LoVo (cell line): ENCODE data around the gene CYYR1.
A peak's percentile ranks its signal among the peaks of the same experiment; 100 is the strongest.

Experiments used
- DNase-seq: peaks from one replicate; pipeline ENCODE4 v3.0.0-alpha.2; 2016; ENCODE audit warnings: low spot score

The CYYR1 gene

DNA sequence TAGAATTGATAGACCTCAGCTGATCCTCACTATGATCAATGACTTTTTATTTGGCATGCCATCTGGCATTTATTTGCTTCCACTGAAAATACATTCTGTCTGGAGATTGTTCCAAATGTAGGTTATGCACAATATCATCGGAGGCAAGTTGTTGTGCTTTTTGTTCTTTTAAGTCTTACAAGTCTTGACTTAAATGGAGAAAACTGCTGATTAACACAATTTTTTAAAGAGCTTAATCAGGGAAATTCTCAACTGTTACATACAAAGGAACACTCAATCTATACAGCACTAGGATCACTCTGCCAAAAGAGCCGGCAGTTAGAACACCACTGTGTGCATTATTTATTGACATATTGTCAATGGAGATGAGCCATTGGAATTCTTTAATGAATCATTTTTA is 19.2 kb downstream of the CYYR1 start:
- DNase-seq: no peak

DNA sequence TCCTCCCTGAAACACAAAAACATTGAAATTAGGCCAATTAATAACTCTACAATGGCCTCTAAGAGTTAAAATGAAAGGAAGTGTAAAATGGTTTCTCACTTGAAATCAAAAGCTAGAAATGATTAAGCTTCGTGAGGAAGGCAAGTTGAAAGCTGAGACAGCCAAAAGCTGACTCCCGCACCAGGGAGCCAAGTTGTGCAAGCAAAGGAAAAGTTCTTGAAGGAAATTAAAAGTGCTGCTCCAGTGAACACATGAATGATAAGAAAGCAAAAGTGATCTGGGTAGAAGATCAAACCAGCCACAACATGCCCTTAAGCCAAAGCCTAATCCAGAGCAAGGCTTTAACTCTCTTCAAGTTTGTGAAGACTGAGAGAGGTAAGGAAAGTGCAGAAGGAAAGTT is 22.8 kb downstream of the CYYR1 start:
- no peak for DNase-seq

DNA sequence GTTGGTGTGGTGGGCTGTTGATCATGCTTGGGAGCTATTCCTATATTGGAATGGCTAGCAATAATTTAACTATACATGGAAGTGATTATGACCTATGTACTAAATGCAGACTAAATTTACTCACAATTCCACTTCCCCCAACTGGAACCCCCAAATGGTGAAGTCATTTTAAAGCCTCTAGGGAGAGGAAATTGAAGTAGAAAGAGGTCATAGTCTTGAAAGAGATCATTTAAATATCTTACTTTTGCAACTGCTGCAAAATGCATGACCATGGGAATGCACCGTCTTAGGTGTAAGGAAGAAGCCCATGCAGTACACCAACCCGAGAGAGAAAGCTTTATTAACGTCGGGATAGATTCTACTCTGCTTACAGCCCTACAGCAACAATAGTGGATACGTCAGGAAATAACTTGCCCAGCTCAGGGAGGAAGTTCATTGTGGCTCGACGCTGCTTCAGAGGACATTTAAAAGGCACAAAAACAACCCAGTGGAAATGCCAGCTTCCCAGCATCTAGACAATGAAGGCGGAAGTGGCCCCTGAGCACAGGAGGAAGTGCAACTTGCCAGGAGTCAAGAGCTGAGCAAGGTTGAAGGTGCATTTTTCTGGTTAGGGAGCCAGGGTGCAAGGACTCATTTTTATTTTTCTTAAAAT is 26.5 kb downstream of the CYYR1 start:
- no peak for DNase-seq

DNA sequence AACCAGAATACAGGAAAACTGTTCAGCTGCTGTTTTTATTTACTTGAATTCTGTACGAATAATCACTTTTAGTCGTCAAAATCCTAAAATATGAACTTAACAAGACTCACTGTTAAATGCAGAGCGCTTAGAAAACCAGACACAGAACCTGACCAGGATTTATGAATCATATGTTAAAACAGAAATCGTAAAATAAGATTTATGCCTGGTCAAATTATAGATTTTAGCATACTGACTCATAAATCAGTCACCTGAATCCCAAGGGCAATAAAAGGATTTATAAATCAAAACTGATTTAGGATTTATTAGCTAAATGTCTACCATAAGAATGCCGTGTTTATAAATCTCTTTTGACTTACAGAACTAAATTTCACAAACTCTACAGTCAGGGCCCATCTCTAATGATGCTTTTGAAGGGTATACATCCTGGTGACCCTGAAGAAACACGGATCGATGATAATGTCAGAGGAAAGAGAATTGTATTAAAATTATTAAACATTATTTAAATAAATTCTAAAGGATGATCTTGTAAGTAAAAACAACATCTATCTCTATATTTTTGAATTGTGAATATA is 28.8 kb downstream of the CYYR1 start:
- no peak for DNase-seq

DNA sequence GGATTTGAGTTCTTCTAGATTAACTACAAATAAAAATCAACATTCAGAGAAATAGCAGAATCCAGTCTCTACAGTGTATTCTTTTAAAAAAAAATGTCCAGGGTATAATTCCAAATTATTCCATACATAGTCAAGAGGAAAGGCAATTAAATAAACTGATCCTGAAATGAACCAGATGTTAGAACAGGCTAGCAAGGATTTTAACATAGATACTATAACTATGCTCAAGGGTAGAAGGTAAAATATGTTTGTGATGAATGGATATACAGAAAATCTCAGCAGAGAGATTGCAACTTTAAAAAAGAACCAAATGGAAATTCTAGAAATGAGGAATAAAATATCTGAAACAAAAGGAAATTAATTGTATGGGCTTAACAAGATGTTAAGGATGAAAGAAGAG is 32.4 kb downstream of the CYYR1 start:
- no peak for DNase-seq

DNA sequence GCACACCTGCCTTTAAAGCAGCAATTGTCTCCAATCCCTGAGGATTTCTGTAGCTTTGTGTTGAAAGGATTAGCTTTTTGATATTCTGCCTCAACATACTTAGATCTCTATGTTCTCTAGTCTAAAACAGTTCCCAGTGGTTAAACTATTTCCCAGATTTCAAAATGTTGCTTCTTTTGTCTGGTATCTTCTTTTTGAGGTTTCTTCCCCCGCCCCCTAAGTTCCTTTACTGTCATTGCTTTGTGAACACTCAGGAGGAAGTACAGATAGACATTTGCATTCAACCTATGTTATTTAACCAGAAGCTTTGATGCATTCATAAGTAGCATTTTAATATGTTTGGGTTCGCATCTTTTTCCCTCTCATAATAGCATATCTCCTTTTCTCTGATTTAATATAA is 33.5 kb downstream of the CYYR1 start:
- no peak for DNase-seq

DNA sequence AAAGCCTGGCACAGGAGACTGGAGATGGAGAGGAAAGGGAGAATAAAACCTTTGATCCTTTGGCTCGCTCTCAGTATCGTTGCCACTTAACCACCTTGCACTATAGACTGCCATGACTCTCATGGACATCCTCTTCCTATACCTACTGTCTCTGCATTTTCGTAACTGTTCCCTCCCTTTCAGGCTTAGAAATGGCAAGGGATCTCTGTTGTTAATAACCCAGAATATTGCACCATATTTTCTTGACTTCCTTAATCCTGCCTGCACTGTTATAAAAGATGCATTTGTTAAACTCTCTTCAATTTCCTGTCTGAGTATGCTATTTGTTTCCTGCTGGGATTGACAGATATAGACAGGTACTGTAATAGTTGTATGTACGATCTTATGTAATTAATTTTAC is 38.6 kb downstream of the CYYR1 start:
- no peak for DNase-seq

DNA sequence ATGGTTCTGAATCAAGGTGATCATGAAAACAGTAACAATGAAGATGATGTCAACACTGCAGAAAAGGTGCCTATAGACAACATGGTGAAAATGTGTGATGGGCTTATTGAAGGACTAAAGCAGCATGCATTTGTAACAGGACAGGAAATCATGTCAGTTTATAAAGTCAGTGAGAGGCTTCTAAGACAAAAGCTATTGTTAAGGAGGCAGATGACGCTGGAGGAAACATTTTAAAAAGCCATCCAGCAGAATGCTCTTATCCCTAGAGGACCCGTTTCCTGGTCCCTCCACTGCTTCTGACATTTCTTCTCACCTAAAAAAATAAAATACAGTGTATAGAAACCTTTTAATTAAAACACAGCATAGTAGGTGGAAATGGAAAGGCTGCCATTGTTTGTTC is 40.9 kb downstream of the CYYR1 start:
- no peak for DNase-seq

DNA sequence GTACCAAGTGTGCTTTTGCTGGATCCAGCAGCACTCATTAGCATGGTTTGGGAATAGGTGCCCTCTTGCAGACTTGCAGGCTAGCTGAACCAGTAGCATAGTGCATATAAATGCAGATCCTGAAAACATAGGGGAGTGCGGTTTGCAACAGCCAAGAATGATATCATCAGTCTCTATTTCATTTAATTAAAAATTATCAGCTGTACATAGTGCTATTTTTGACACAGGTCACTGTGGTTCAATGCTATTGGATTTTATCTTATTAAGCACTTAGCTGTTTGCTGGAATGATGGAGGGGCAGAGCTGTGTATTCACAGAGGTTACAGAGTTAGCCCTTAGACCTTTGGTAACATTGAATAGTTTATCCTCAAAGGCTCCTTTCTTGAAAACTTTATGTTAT is 43.6 kb downstream of the CYYR1 start:
- DNase-seq: no peak

DNA sequence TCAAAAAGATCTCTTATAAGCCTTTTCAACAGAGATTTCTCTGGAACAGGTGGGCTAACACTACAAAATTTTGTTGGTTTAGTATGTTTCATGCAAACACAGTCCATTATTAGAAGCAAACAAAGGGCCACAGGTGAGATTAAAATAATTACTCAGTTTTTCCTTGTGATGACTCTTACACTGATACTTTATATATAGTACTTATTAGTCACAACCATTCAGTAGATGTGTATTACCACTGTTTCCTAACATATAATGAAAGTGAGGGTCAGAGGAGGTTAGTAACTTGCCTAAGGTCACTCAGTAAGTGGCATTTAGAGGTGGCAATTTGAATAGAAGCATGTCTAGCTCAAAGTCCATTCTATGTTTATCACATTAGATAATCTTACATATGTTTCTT is 44.2 kb downstream of the CYYR1 start:
- no peak for DNase-seq

DNA sequence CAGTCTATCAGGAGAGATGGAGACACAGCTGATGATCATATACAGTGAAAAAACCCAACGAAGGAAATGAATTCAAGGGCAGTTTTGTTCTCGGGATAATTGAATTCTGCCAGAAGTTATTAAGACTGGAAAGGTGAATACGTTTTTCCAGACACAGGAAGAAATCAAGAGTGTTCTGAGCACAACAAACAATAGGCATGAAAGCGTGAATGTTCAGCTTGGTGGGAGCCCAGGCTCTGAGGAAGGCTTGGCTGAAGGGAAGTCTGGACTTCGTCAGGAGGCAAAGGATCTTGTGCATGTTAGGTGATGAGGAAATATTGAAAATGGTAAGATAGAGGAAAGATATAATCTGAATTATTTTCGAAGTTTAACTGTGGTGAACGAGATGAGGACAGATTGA is 50.4 kb downstream of the CYYR1 start:
- DNase-seq: no peak

DNA sequence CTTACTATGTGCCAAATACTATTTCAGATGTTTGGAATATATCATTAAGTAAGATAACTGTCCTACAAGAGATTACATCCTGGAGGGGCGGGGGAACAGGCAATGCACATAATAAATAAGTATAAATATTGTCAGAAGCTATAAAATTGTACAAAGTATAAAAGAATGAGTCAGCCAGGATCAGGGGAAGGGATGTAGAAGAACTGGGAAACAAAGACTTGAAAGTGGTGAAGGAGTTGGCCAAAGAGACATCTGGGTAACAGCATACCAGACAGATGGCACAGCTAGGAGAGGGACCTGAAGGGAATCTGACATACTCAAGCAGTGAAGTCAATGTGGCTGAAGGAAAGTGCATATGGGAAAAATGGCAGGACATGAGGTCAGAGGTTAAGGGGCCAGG is 53.9 kb downstream of the CYYR1 start:
- no peak for DNase-seq

DNA sequence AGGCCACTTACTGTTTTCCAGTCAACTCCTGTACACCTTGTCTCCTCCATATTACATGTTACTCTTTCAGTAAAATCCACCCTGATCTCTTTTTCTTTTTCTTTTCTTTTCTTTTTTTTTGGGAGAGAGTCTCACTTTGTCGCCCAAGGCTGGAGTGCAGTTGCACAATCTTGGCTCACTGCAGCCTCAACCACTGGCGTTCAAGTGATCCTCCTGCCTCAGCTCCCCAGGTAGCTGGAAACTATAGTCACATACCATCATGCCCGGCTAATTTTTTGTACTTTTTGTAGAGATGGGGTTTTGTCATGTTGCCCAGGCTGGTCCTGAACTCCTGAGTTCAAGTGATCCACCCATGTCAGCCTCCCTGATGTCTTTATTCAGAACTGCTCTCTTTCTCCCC is 57.8 kb downstream of the CYYR1 start:
- no peak for DNase-seq

DNA sequence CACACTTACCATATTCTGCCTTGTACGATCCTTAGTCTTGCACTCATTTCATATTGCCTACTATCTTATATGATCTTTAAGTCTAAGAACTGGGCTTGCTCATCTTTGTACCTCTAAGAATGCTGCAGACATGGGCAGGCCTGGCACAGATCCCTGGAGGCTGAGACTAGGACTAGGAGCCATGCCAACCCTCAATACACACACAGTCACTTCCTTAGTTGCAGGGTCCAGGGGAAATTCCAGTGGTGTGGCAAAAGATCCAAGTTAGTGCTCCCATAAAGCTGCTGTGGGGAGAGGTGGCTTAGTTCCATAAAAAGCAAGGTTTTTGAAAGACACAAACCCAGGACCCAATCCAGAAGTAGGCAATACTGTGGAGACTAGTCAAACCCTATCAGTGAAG is 59.9 kb downstream of the CYYR1 start:
- DNase-seq: no peak

DNA sequence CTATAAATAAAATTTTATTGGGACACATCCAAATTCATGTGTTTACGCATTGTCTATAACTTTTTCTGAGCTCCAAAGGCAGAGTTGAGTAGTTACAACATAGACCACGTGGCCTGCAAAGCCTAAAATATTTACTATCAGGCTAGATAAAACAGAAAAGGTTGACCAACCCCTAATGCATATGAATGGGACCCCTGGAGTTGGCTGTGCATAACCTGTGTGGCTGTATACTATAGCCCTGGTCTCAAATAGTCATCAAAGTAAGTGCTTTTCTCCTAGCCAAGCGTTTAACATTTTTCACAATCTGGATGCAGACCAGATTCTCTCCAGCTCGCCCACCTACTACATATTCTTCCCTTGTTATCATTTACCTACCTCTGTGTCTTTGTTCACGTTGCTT is 60.4 kb downstream of the CYYR1 start:
- no peak for DNase-seq

DNA sequence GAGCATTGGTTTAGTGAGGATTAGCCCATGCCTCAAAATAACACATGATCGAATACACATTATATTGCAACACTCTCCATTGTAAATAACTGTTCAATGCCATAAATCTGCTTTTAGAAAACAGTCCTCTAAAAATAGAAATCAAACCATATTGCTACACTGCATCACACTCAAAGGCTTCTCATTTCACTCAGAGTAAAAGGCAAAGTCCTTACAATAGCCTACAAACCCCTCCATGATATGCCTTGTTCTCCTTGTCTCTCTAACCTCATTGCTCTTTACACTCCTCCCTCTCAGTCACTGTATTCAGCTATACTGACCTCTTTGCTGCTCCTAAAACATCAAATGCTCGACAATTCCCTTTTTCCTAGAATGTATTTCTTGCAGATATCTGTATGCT is 64.2 kb downstream of the CYYR1 start:
- no peak for DNase-seq

DNA sequence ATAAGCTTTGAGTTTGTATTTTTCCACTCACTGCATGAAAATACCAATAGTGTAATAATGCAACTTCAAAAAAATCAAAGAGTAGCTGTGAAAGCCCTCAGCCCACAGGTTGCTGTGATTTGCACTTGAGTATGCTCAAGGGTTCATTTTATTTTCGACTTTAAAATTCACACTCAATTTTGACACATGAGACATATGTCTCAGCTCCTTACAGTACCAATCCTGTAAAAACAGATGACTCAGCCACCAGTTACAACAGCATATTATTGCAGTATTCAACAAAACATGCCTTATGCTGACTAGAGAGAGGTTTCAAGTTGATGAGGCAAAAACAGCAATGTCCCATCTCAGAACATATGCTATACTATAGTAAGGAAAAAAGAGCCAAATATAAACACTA is 66.1 kb downstream of the CYYR1 start:
- no peak for DNase-seq

DNA sequence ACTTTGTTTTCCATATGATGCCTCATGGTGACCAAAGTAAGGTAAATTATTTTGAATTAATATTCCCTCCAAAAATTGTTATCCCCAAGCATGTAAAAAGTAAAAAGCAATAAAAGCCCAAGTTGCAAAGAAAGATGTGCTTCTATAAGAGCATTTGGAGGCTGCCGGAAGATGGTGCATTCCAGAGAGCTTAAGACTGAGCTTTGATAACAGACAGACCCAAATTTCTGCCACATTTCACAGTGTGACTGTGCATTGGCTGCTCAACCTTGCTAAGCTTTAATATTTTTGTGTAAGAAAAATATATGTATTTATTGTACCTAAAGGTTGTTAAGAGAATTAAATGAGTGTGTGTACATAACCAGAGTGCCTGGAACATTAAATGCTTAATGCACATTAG is 67.9 kb downstream of the CYYR1 start:
- DNase-seq: no peak

DNA sequence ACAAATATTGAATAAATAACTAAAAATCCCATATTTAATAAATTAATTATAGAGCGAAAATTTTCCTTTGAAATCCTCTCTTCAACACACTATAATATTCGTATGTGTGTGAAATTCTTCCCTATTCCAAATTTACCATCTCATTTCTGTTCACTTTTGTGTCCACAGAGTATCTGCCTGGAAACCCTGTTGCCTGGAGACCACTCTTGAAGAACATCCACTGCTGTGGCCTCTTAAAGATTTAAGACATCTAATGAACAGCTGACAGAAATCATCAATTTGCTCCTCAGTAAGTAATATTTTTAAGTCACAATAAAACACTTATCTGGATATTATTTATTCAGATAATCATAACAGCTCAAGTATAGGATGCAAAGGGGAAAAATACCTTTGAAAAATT is 69.7 kb downstream of the CYYR1 start:
- DNase-seq: no peak

DNA sequence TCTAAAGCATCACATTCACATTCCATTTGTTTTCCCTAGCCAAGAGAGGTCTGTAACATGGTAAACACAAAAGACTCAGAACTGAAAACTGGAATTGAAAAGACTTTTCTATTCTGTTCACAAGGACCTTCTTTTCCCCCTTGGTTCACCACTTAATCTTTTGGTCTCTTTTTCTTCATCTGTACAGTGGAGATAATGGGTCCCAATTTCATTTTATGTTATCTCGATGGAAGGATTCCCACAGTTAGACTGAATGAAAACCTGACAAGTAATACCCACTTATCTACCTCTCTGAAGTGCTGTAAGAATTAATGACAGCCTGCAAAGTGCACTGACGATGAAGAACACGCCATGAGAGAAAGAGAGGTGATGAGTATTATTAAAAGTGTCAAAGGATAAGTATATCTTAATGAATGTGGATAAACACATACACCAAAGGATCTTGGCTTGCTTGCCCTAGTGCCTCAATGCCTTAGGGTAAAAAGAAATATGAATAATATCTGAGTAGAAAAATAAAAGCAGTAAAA is 71.5 kb downstream of the CYYR1 start:
- no peak for DNase-seq

DNA sequence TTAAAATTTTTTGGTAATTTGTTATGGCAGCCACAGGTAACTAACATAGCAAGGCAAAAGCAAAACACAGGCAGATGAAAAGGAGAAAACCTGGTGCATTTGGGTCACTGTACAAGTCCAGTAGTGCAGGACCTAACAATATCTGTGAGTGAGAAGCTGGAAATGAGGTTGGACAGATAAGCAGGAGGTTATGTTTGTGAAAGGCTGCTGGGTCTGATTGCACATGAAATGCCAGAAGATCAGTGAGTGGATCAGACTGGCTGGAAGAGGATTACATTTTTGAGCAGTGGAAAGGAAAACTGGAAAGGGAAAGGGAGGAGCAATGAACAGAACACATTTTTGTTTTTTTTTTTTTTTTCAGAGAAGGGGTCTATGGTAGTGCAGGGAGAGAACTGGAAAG is 73.6 kb downstream of the CYYR1 start:
- DNase-seq: no peak

DNA sequence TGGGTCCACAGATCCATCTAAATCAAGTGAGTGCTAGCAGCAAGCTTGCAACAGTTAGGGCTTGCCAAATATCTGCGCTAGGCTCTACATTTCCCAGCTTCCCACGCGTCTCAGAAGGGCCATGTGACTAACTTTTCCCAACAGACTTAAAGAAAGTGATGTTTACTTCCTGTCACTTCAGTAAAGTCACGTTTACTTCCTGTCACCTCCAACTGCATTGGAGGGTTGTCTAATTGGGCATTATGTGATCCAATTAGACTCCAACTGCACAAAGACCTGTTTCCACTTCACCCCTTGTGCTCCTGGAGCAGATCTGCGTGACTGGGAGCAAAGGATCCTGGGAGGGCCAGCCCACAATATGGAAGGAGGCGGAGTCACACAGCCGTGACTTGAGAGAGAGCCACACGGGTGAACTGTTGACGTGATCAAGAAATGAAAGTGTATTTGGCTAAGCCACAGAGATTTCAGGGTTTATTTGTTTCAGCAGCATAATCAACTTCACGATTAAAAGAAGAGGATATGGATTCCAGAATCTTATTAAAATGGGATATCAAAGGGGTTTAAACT is 77.7 kb downstream of the CYYR1 start:
- DNase-seq: peak; percentile 4

DNA sequence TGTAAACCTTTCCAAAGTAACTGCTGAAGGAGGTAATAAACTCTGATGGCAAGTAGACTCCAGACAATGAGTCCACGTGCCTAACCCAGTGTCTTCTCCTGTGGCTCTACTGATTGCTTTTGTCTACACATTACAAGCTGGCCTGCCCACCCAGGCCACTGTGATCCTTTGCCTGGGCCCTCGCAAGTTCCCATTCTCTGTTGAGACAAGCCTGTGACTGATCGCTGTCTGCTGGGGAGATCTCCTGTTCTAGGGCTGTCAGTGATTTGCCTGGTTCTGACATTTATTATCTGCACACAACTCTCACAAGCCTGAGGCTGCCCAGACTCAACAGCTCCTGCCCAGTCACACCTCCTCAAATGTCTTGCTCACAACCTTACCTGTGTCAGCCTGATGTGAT is 81.4 kb downstream of the CYYR1 start:
- DNase-seq: no peak

DNA sequence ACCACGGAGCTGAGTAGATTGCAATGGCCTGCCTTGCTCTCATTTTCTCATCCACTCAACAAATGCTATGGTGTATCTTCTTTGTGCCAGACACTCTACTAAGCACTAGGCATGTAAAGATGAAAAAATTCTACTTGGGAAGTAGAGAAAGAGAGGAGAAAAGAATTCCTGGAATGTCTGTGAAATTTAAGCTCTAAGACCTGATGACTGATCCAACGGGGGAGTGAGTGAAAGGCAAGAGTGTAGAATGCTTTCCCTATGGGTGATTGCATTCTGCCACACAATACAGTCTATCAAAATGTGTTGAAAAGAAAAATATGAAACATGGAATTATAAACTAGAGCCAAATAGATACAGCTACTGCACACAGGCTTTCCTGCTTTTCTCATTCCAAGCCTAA is 82.3 kb downstream of the CYYR1 start:
- no peak for DNase-seq
